Adipocyte (in vitro differentiated cells): ENCODE data around the gene SPATS2.

Source experiments
- DNase-seq: peaks from one replicate; pipeline ENCODE4 v3.0.0-alpha.2; 2015; ENCODE audit warnings: low read depth
- H3K27me3 ChIP-seq: replicated peaks from 2 replicates; pipeline ENCODE4 v1.7.0; 2013; ENCODE audit warnings: mild to moderate bottlenecking, low read length, moderate library complexity; ENCODE audit not compliant: control insufficient read depth, insufficient read depth
- H3K36me3 ChIP-seq: 2 replicates; pipeline ENCODE4 v1.7.0; 2013; ENCODE audit warnings: low read length, mild to moderate bottlenecking, moderate library complexity; ENCODE audit not compliant: control insufficient read depth, insufficient read depth, severe bottlenecking
- H3K4me1 ChIP-seq: 2 replicates; pipeline ENCODE4 v1.7.0; 2013; ENCODE audit warnings: mild to moderate bottlenecking, low read length, moderate library complexity; ENCODE audit not compliant: control insufficient read depth, insufficient read depth
- H3K4me3 ChIP-seq: 2 replicates; pipeline ENCODE4 v1.7.0; 2013; ENCODE audit warnings: mild to moderate bottlenecking, low read length, moderate library complexity
- H3K9ac ChIP-seq: 2 replicates; pipeline ENCODE4 v1.7.0; 2013; ENCODE audit warnings: mild to moderate bottlenecking, low read length, moderate library complexity
- H3K9me3 ChIP-seq: 2 replicates; pipeline ENCODE4 v1.7.0; 2013; ENCODE audit warnings: mild to moderate bottlenecking, low read length, moderate library complexity; ENCODE audit not compliant: control insufficient read depth

The SPATS2 gene

DNA sequence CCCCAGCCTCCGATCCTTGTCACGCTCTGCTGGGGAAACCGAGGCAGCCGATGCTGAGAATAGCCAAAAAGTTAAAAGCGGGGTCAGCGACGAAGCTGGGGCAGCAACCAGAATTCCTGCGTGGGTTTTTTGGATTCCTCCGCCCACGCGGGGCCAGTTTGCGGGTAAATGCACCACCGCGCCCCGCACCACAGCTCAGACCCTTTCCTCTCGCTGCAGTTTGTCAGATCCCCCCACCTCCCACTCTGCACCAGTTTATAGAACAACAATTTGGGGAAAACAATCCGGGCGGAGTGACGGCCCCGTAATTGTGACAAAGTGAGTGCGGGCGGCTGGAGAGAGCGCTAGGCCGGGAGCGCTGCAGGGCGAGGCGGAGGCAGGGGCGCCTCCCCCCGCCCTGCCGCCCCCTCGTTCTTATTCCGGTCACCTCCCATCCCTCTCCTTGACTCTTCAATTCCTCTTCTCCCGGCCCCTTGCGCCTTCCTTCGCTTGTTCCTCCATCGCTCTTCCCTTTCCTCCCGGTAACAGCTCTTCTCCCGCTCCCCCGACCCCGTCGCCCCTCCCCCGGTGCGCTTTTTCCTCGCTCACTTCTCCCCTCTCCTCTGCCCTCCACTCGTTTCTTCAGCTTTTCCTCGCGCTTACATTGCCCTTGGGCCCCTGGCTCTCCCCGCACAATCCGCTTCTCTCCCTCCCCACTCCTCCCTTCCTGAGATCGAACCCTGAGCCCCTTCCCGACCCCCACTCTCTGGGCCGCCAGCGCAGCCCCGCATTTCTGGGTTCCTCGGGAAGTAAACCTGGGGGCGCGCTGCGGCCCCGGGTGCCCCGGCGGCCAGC, 21.2 kb upstream of the SPATS2 start:
- peaks cover 27% of the 10 kb centered on the region for H3K4me1 ChIP-seq
- no peaks in the 10 kb centered on the region for H3K9me3 ChIP-seq
- peaks cover 44% of the 10 kb centered on the region for H3K27me3 ChIP-seq
- H3K36me3 ChIP-seq: no peaks in the 10 kb centered on the region
- H3K4me3 ChIP-seq: peak overlapping the region; percentile 70
- DNase-seq: peak; percentile 22
- H3K9ac ChIP-seq: no peak overlapping the region

DNA sequence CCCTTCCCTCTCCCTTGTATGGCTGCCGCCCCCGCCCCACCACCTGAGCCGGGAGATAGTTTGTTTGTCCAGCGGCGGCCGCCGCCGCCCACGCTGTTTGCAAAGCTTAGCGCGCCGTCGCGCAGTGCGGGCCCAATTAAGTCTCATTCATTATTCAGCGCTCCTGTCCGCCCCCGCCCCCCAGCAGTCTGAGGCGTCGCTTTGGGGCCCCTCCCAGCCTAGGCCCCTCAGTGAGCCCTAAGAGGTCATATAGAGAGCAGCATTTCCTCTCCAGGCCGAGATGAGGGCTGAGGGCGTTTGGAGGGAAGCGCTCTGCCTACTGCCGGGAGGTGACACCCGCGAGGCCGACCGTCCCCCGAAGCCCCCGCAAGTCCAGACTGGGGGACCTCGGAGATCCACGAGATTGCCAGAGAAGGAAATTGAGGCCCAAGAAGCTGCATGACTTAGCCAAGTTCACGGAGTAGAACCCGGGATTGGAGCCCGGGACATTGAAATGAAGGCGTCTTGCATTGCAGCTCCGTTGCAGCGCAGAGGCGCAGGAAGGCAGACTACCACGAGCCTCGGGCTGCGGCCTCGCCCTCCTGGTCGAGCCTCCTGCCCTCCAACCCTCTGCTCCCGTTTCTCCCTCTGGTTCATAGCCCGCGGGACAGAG, 20.5 kb upstream of the SPATS2 start, which contains the start of gene DNAJC22:
Gene DNAJC22 (plus strand): TSS at position 230 of the 652 bp plus-strand sequence. CDS start 1,985 bp downstream, outside the sequence.
- H3K9me3 ChIP-seq: no peaks in the 10 kb centered on the region
- peaks cover 36% of the 10 kb centered on the region for H3K27me3 ChIP-seq
- peak within 1 kb of the TSS; percentile 70 for H3K4me3 ChIP-seq
- H3K36me3 ChIP-seq: no peaks in the 10 kb centered on the region
- peak; percentile 36 for DNase-seq
- H3K4me1 ChIP-seq: peaks cover 27% of the 10 kb centered on the region
- H3K9ac ChIP-seq: no peak within 1 kb of the TSS

DNA sequence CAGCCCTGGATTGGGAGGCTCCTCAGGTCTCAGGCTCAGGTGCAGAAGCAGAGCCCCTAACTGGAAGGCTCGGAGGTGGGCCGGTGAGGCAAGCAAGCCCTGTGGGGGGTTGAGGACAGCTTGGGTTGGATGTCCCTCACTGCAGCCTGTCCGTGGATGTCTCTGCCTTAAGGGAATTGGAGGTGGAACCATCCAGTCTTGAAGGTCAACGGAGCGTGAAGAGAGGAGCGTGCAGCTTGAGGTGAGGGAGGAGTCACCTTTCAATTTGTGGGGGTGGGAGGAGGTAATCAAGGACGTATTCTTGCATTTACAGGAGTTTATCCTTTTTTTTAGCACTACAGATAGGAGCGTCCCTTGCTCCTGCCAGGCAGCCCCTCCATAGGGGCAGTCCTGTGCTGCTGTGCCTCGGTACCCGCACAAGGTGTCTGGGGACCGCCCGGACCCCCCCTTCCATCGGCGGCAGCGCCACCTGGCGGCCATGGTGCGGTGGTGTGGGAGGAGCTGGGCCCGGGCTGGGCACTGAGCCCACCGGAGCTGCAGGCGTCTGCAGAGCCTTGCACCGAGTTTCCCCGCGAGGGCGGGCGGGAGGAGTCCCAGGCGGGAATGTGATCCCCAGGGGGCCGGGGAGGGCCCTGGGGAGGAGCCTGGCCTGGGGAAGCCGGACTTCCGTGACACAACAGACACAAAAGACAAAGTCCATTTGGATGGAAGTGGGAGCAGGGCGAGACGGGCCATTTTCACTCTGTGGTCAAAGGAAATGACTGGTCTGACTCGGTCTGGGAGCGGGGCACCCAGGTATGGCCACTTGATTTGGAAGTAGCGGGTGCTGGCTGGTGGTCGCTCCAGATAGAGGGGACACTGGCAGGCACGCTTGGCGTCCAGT, 19.7 kb upstream of the SPATS2 start:
- Histone ChIP-seq H3K9ac (no peak overlapping the region), H3K27me3 (peaks cover 29% of the 10 kb centered on the region), H3K9me3 (no peaks in the 10 kb centered on the region), H3K4me1 (peaks cover 26% of the 10 kb centered on the region), H3K4me3 (peak overlapping the region; percentile 68), H3K36me3 (no peaks in the 10 kb centered on the region)
- peak; percentile 86 for DNase-seq

DNA sequence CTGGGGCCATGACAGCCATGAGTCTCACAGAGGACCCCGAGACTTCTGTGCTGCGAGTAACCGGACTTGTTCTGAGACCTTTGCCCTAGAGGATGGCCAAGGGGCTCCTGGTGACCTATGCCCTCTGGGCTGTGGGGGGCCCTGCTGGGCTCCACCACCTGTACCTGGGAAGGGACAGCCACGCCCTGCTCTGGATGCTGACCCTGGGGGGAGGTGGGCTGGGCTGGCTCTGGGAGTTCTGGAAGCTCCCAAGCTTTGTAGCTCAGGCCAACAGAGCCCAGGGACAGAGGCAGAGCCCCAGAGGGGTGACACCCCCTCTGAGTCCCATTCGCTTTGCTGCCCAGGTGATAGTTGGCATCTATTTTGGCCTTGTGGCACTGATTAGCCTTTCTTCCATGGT, 18.5 kb upstream of the SPATS2 start:
- Histone ChIP-seq H3K9me3 (no peaks in the 10 kb centered on the region), H3K36me3 (no peaks in the 10 kb centered on the region), H3K4me3 (no peak overlapping the region), H3K9ac (no peak overlapping the region), H3K27me3 (peaks cover 18% of the 10 kb centered on the region), H3K4me1 (peaks cover 23% of the 10 kb centered on the region)
- DNase-seq: no peak

DNA sequence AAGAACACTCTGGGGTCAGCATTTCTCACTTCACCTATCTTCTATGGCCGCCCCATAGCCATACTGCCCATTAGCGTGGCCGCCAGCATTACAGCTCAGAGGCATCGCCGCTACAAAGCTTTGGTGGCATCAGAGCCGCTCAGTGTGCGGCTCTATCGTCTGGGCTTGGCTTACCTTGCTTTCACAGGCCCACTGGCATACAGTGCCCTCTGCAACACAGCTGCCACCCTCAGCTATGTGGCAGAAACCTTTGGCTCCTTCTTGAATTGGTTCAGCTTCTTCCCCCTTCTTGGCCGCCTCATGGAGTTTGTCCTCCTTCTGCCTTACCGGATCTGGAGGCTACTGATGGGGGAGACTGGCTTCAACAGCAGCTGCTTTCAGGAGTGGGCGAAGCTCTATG, 18.0 kb upstream of the SPATS2 start:
- no peak for DNase-seq
- H3K9me3 ChIP-seq: no peaks in the 10 kb centered on the region
- no peak overlapping the region for H3K9ac ChIP-seq
- peaks cover 13% of the 10 kb centered on the region for H3K27me3 ChIP-seq
- no peak overlapping the region for H3K4me3 ChIP-seq
- H3K4me1 ChIP-seq: peaks cover 23% of the 10 kb centered on the region
- H3K36me3 ChIP-seq: no peaks in the 10 kb centered on the region

DNA sequence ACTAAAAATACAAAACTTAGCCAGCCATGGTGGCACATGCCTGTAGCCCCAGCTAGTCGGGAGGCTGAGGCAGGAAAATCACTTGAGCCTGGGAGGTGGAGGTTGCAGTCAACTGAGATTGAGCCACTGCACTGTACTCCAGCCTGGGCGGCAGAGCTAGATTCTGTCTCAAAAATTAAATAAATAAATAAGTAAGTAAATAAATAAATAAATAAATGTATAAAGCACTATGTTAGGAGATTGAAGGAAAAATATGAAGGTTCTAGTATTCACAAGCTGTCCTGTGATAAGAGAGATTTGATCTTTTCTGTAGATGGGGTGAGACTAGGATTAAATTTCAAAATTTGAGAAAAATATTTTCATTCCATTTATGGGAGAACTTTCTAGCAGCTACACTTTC, 14.9 kb upstream of the SPATS2 start:
- no peak for DNase-seq
- no peaks in the 10 kb centered on the region for H3K9me3 ChIP-seq
- no peaks in the 10 kb centered on the region for H3K36me3 ChIP-seq
- no peak overlapping the region for H3K4me3 ChIP-seq
- H3K9ac ChIP-seq: no peak overlapping the region
- H3K27me3 ChIP-seq: peaks cover 2% of the 10 kb centered on the region
- H3K4me1 ChIP-seq: peaks cover 8% of the 10 kb centered on the region

DNA sequence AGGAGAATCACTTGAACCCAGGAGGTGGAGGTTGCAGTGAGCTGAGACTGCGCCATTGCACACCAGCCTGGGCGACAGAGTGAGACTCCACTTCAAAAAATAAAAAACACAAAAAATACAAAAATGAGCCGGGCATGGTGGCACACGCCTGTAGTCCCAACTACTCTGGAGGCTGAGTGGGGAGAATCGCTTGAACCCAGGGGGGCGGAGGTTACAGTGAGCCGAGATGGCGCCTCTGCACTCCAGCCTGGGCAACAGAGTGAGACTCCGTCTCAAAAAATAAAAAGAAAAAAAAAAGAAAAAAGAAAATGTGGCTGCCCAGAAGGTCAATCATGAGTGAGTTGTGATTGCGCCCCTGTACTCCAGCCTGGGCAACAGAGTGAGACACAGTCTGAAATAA, 11.3 kb upstream of the SPATS2 start:
- Histone ChIP-seq H3K36me3 (no peaks in the 10 kb centered on the region), H3K27me3 (no peaks in the 10 kb centered on the region), H3K9ac (no peak overlapping the region), H3K4me1 (peaks cover 19% of the 10 kb centered on the region), H3K9me3 (no peaks in the 10 kb centered on the region), H3K4me3 (no peak overlapping the region)
- DNase-seq: no peak

DNA sequence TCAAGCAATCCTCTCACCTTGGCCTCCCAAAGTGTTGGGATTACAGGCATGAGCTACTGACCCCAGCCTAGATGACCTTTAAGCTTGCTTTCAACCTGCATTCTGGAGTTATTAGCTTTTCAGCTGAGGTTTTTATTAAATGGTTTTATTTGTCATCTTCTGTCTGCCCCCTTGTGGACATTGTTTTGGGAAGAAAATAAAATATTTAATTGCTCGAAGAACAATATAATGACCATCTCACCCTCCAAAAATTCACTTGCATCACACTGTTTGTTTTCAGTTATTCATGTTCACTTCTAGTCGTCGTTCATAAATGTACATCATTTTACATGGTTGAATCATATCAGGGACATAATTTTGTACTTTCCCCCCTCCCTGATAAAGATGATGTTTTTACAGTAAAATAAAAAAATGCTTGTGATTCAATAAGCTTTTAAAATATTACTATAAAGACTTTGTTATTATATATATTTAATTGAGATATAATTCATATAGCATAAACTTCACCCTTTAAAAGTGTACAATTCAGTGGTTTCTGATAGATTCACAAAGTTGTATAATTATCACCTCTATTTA, 10.1 kb upstream of the SPATS2 start:
- peak; percentile 93 for DNase-seq
- H3K36me3 ChIP-seq: no peaks in the 10 kb centered on the region
- H3K9me3 ChIP-seq: no peaks in the 10 kb centered on the region

DNA sequence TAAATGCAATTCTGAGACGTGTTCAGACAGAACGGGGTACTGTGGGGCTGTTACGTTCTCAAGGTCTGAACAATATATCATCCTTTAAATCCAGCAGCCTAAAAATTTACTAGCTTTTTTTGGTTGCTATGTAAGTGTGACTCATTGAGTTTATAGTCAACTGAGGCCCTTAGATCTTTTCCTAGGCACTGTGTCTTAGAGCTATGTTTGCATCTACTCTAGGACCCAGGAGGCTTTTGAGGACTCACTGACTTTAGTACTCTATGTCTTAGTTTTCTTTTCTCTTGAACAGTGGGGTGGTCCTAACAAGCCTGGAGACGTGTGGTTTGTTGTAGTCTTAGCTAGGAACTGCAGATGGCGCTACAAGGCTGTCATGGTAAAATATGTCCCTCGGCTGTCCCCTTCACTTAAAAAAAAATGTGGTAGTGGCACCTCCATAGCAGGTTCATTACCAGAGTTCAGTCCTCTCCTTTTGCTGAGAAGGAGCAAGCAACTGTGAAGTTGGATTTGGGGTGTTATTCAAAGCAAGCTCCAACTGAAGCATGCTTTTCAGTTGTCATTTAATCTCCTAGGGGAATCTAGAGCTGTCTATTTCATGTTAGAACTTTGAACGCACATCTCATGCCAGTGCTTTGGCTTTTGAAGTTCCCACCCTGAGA, 8.7 kb upstream of the SPATS2 start:
- Histone ChIP-seq H3K9me3 (no peaks in the 10 kb centered on the region), H3K4me1 (peaks cover 19% of the 10 kb centered on the region), H3K36me3 (no peaks in the 10 kb centered on the region), H3K27me3 (no peaks in the 10 kb centered on the region), H3K4me3 (peak overlapping the region; percentile 31), H3K9ac (peak overlapping the region; percentile 13)
- peak; percentile 83 for DNase-seq

More for the DNA sequence above, 10.1 kb upstream of the SPATS2 start:
- H3K4me1 ChIP-seq: peaks cover 19% of the 10 kb centered on the region
- peak overlapping the region; percentile 29 for H3K4me3 ChIP-seq
- peak overlapping the region; percentile 29 for H3K9ac ChIP-seq
- H3K27me3 ChIP-seq: no peaks in the 10 kb centered on the region

DNA sequence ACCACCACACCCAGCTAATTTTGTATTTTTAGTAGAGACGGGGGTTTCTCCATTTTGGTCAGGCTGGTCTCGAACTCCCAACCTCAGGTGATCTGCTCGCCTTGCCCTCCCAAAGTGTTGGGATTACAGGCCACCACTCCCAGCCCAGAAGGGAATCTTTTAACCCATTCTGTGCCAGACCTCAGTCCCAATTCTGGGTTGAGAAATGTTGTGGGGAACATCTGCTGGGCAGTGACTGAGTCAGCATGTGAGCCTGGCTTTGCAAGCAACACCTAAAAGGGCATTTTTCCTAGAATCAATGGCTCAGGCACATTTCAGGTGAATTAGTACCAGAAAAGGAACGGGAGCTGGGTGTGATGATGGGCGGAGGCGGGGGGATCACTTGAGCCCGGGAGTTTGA, 7.6 kb upstream of the SPATS2 start:
- H3K27me3 ChIP-seq: no peaks in the 10 kb centered on the region
- no peak for DNase-seq
- no peak overlapping the region for H3K4me3 ChIP-seq
- H3K9me3 ChIP-seq: no peaks in the 10 kb centered on the region
- H3K36me3 ChIP-seq: no peaks in the 10 kb centered on the region
- H3K4me1 ChIP-seq: peaks cover 19% of the 10 kb centered on the region
- no peak overlapping the region for H3K9ac ChIP-seq
